H1 (cell line): Measurements from ENCODE around the gene ASB1. TPM values are rescaled to one million over a fixed set of nuclear protein-coding genes. Genes with fewer than 3 reads are reported as not detected.

Experiments
- CTCF ChIA-PET: fragments of 300-600 bp; sonication (Branson Sonifier 250); formaldehyde crosslinking; loops from one replicate; lab custom pipeline; 2021; ENCODE audit not compliant: partially characterized antibody; lab: Charles Lee
- POLR2A ChIA-PET: fragments of 300-600 bp; sonication (Branson Sonifier 250); formaldehyde crosslinking; loops from one replicate; lab custom pipeline; 2021; ENCODE audit warnings: inconsistent platforms; ENCODE audit not compliant: partially characterized antibody; lab: Charles Lee
- DNase-seq, 2 experiments: peaks; one replicate each; pipeline versions ENCODE4 v3.0.0 to v3.0.0-alpha.2; 2010 to 2022; ENCODE audit warnings: low spot score in 2 of 2, low read depth in 1 of 2, mixed read lengths in 1 of 2
- FAIRE-seq: peaks from 2 replicates; lab custom pipeline; 2011; peaks lifted over from hg19 to GRCh38; lab: Jason Lieb, UNC
- H2AFZ ChIP-seq: 2 replicates; pipeline ENCODE4 v1.8.1; 2012; ENCODE audit warnings: low read length, inconsistent platforms
- H2AK5ac ChIP-seq: 2 replicates; pipeline ENCODE4 v1.6.1; 2013; ENCODE audit warnings: low read depth, low read length
- H2BK120ac ChIP-seq: replicated peaks from 2 replicates; pipeline ENCODE3; 2013; ENCODE audit warnings: low read depth, low read length, inconsistent platforms
- H2BK12ac ChIP-seq: 2 replicates; pipeline ENCODE4 v1.6.1; 2013; ENCODE audit warnings: low read depth, low read length
- H2BK15ac ChIP-seq: 2 replicates; pipeline ENCODE4 v1.6.1; 2013; ENCODE audit warnings: low read length
- H2BK20ac ChIP-seq: 2 replicates; pipeline ENCODE4 v1.6.1; 2013; ENCODE audit warnings: low read length
- H2BK5ac ChIP-seq: 2 replicates; pipeline ENCODE4 v1.6.1; 2013; ENCODE audit warnings: low read depth, low read length
- H3K14ac ChIP-seq: 2 replicates; pipeline ENCODE4 v1.6.1; 2013; ENCODE audit warnings: inconsistent platforms; ENCODE audit not compliant: insufficient read length
- H3K18ac ChIP-seq: 2 replicates; pipeline ENCODE4 v1.6.1; 2013; ENCODE audit warnings: low read length; ENCODE audit errors: extremely low read depth
- H3K23ac ChIP-seq: 2 replicates; pipeline ENCODE4 v1.6.1; 2013; ENCODE audit warnings: inconsistent platforms; ENCODE audit not compliant: insufficient read length
- H3K23me2 ChIP-seq: 2 replicates; pipeline ENCODE4 v1.6.1; 2013; ENCODE audit warnings: low read depth, low read length
- H3K27ac ChIP-seq: 2 replicates; pipeline ENCODE4 v1.6.1; 2011; ENCODE audit warnings: low read depth, low read length, inconsistent platforms
- H3K27me3 ChIP-seq, 4 experiments: replicated peaks in 1 of 4; 1 replicate in 1 of 4; 2 replicates in 3 of 4; pipeline versions ENCODE4 v1.6.1 to v1.8.1; 2011 to 2013; ENCODE audit warnings: low read length in 3 of 4, mild to moderate bottlenecking in 3 of 4, inconsistent platforms in 2 of 4, mixed read lengths in 2 of 4, moderate library complexity in 1 of 4; ENCODE audit not compliant: control insufficient read depth in 3 of 4, insufficient read depth in 3 of 4; ENCODE audit errors: extremely low read depth in 1 of 4
- H3K36me3 ChIP-seq, 4 experiments: 2 replicates each; pipeline versions ENCODE4 v1.6.1 to v1.8.1; 2011 to 2013; ENCODE audit warnings: mild to moderate bottlenecking in 4 of 4, low read length in 3 of 4, moderate library complexity in 2 of 4, control low read depth in 1 of 4, inconsistent platforms in 1 of 4; ENCODE audit not compliant: insufficient read depth in 4 of 4, control insufficient read depth in 2 of 4
- H3K4ac ChIP-seq: replicated peaks from 2 replicates; pipeline ENCODE3; 2013; ENCODE audit warnings: low read length, low read depth, mixed read lengths, inconsistent platforms; ENCODE audit not compliant: insufficient read length
- H3K4me1 ChIP-seq, 4 experiments: replicated peaks in 1 of 4; 1 replicate in 1 of 4; 2 replicates in 3 of 4; pipeline versions ENCODE4 v1.6.1 to v1.8.1; 2011 to 2013; ENCODE audit warnings: low read length in 3 of 4, inconsistent platforms in 2 of 4, mixed read lengths in 1 of 4; ENCODE audit not compliant: insufficient read depth in 4 of 4, control insufficient read depth in 3 of 4
- H3K4me2 ChIP-seq, 2 experiments: 2 replicates each; pipeline versions ENCODE4 v1.6.1 to v1.8.1; 2011 to 2013; ENCODE audit warnings: low read depth in 2 of 2, low read length in 2 of 2, control low read depth in 1 of 2, inconsistent platforms in 1 of 2, mild to moderate bottlenecking in 1 of 2; ENCODE audit not compliant: insufficient read depth in 1 of 2
- H3K4me3 ChIP-seq, 4 experiments: fragments of 200-600, 300-600 bp in 1 of 4; sonication (generic), shearing (Covaris generic), sonication (Bioruptor Twin) in 1 of 4; 2 replicates each; pipeline versions ENCODE4 v1.5.1 to v1.8.1; 2011 to 2016; ENCODE audit warnings: low read length in 4 of 4, low read depth in 3 of 4, control low read depth in 2 of 4, inconsistent platforms in 2 of 4, mild to moderate bottlenecking in 2 of 4, mixed read lengths in 1 of 4, moderate library complexity in 1 of 4; ENCODE audit not compliant: insufficient read depth in 2 of 4; ENCODE audit errors: extremely low read depth in 1 of 4
- H3K56ac ChIP-seq: replicated peaks from 2 replicates; pipeline ENCODE3; 2013; ENCODE audit warnings: low read depth, mild to moderate bottlenecking, mixed read lengths, low read length, inconsistent platforms; ENCODE audit not compliant: insufficient read length
- H3K79me1 ChIP-seq: 2 replicates; pipeline ENCODE4 v1.6.1; 2013; ENCODE audit warnings: low read depth, low read length, control low read depth
- H3K79me2 ChIP-seq, 2 experiments: 2 replicates each; pipeline versions ENCODE4 v1.6.1 to v1.8.1; 2012 to 2013; ENCODE audit warnings: low read length in 2 of 2, mild to moderate bottlenecking in 2 of 2, inconsistent platforms in 1 of 2; ENCODE audit not compliant: insufficient read depth in 2 of 2, control insufficient read depth in 1 of 2
- H3K9ac ChIP-seq, 4 experiments: replicated peaks in 1 of 4; 1 replicate in 1 of 4; 2 replicates in 3 of 4; pipeline versions ENCODE4 v1.6.1 to v1.8.1; 2011 to 2013; ENCODE audit warnings: low read depth in 3 of 4, low read length in 3 of 4, control low read depth in 2 of 4, mild to moderate bottlenecking in 2 of 4, moderate library complexity in 2 of 4, inconsistent platforms in 1 of 4; ENCODE audit errors: extremely low read depth in 1 of 4
- H3K9me3 ChIP-seq, 2 experiments: 2 replicates each; pipeline versions ENCODE4 v1.6.1 to v1.8.1; 2012 to 2013; ENCODE audit warnings: mild to moderate bottlenecking in 2 of 2, moderate library complexity in 2 of 2, control low read depth in 1 of 2, inconsistent platforms in 1 of 2, low read depth in 1 of 2, low read length in 1 of 2, mixed read lengths in 1 of 2; ENCODE audit not compliant: insufficient read depth in 2 of 2
- H4K20me1 ChIP-seq, 2 experiments: replicated peaks in 1 of 2; 2 replicates each; pipeline versions ENCODE3 to v1.8.1; 2011 to 2013; ENCODE audit warnings: inconsistent platforms in 2 of 2, low read length in 2 of 2, mild to moderate bottlenecking in 1 of 2; ENCODE audit not compliant: insufficient read depth in 2 of 2, control insufficient read depth in 1 of 2
- H4K5ac ChIP-seq: 2 replicates; pipeline ENCODE4 v1.6.1; 2013; ENCODE audit warnings: low read length, low read depth, mixed read lengths, inconsistent platforms; ENCODE audit not compliant: insufficient read length
- H4K8ac ChIP-seq: 2 replicates; pipeline ENCODE4 v1.8.0; 2013; ENCODE audit warnings: mild to moderate bottlenecking, moderate library complexity, low read length, inconsistent platforms; ENCODE audit not compliant: insufficient read depth; ENCODE audit errors: extremely low read depth
- H4K91ac ChIP-seq: replicated peaks from 2 replicates; pipeline ENCODE3; 2013; ENCODE audit warnings: low read length, mixed read lengths, inconsistent platforms; ENCODE audit not compliant: insufficient read length
- ATF2 ChIP-seq: IDR thresholded peaks from 2 replicates; pipeline ENCODE4 v1.6.1; 2012; ENCODE audit warnings: low read length, inconsistent platforms
- CBX5 ChIP-seq: fragments of 300-800, 300-1000 bp; sonication (generic); IDR thresholded peaks from 2 replicates; pipeline ENCODE4 v1.7.1; 2016; ENCODE audit warnings: antibody characterized with exemption, low read length, low read depth
- E2F6 ChIP-seq: IDR thresholded peaks from 2 replicates; pipeline ENCODE4 v1.6.1; 2012; ENCODE audit warnings: inconsistent platforms
- POU5F1 ChIP-seq: IDR thresholded peaks from 2 replicates; pipeline ENCODE4 v1.6.1; 2011; ENCODE audit warnings: low read depth, mild to moderate bottlenecking, low read length, moderate library complexity
- SAP30 ChIP-seq: fragments of 300-600 bp; sonication (generic); IDR thresholded peaks from 2 replicates; pipeline ENCODE4 v1.7.1; 2012; ENCODE audit warnings: low read length, moderate library complexity, mild to moderate bottlenecking, inconsistent platforms; ENCODE audit not compliant: insufficient read depth, insufficient replicate concordance
- SUZ12 ChIP-seq: fragments of 200-600 bp; sonication (generic); IDR thresholded peaks from 2 replicates; pipeline ENCODE4 v1.6.1; 2012; ENCODE audit warnings: mild to moderate bottlenecking, inconsistent platforms, low read length, moderate library complexity, mixed read lengths
- YY1 ChIP-seq: IDR thresholded peaks from 2 replicates; pipeline ENCODE4 v1.6.1; 2011; ENCODE audit warnings: low read depth, mild to moderate bottlenecking, low read length
- WGBS, 2 experiments: shearing (Covaris generic) in 1 of 2; methylation state at CpG; one replicate each; pipeline versions ENCODE4 v1.1.6 to v1.1.7; 2013 to 2015; ENCODE audit warnings: low lambda C conversion rate in 2 of 2, mixed read lengths in 2 of 2, inconsistent platforms in 1 of 2, low coverage in 1 of 2, missing lambda C conversion rate in 1 of 2; ENCODE audit not compliant: insufficient replicate concordance in 2 of 2, insufficient coverage in 1 of 2, insufficient read length in 1 of 2; ENCODE audit errors: extremely low coverage in 1 of 2, missing lambda C conversion rate in 1 of 2; 5-methylcytosine and 5-hydroxymethylcytosine counted together
- polyA plus RNA-seq, 7 experiments: library from polyadenylated mRNA; depleted of rRNA in 3 of 7; stranded (reverse) in 5 of 7; unstranded in 2 of 7; fragments of >200 nt in 5 of 7; fragments of 200-250 nt in 2 of 7; gene quantifications; 1 replicate in 5 of 7; 2 replicates in 1 of 7; 4 replicates in 1 of 7; pipeline versions ENCODE4 v1.2.1 to v1.2.3, GENCODE V29; 2011 to 2013; ENCODE audit warnings: missing spikeins in 2 of 7, mixed read lengths in 2 of 7
- total RNA-seq: library from RNA; stranded (reverse); fragmentation: NEBNext Ultra II Directional; extraction: Animal tissue kit (Norgen Biotek cat#: 25700); gene quantifications from 2 replicates; pipeline ENCODE4 v1.2.1, GENCODE V29; 2021
- TF ChIP-seq, protein P1 (sequence below): IDR thresholded peaks from 2 replicates; pipeline ENCODE4 v1.6.1; 2011; ENCODE audit warnings: low read length, improper control_type of control experiment

The ASB1 gene
- total and polyA plus RNA-seq, 2 of the 8 experiments (the other 6 are each of a cell fraction or from before 2014, with no cell fraction given): 24.1 to 36.0 TPM

- H3K18ac ChIP-seq: no peak overlapping the region
- H4K8ac ChIP-seq: no peak overlapping the region
- H3K79me2 ChIP-seq: no peaks in the 10 kb centered on the region
- no peak overlapping the region for H2BK5ac ChIP-seq
- no peak overlapping the region for H3K4me3 ChIP-seq
- H3K14ac ChIP-seq: no peak overlapping the region
- no peak overlapping the region for H4K91ac ChIP-seq
- no peak overlapping the region for H3K4ac ChIP-seq
- no peak overlapping the region for H2BK120ac ChIP-seq
- no peak overlapping the region for H3K23ac ChIP-seq
- no peak overlapping the region for H2AK5ac ChIP-seq
- FAIRE-seq: no peak
- 84% methylated on average over 2 of the region's 2 CpGs; no CpG with 5 or more reads in 1 of the 2 experiments for WGBS, 2 experiments
- H2BK12ac ChIP-seq: no peak overlapping the region
- ChIA-PET POLR2A (interaction anchor here (1.0 kb wide), 1 partner anchor 14 kb away, joined by 4 read pairs; no protein-coding TSS in a partner anchor), CTCF (no interaction called here)
- H3K23me2 ChIP-seq: no peaks in the 10 kb centered on the region
- H3K9me3 ChIP-seq: no peaks in the 10 kb centered on the region
- H2AFZ ChIP-seq: no peak overlapping the region
- H4K5ac ChIP-seq: no peak overlapping the region
- H3K56ac ChIP-seq: no peak overlapping the region
- no peak overlapping the region for H2BK20ac ChIP-seq
- peaks cover 0 to 22% (median 18%) of the 10 kb centered on the region in 4 experiments; a peak in 6 of 7 replicates for H3K4me1 ChIP-seq
- H3K9ac ChIP-seq: no peak overlapping the region
- H2BK15ac ChIP-seq: no peak overlapping the region
- H3K79me1 ChIP-seq: no peaks in the 10 kb centered on the region
- H3K4me2 ChIP-seq: no peak overlapping the region
- TF ChIP-seq YY1 (no peak), CBX5 (no peak), SUZ12 (no peak), E2F6 (no peak), SAP30 (no peak), ATF2 (no peak), POU5F1 (no peak)
- TF ChIP-seq, protein P1, sequence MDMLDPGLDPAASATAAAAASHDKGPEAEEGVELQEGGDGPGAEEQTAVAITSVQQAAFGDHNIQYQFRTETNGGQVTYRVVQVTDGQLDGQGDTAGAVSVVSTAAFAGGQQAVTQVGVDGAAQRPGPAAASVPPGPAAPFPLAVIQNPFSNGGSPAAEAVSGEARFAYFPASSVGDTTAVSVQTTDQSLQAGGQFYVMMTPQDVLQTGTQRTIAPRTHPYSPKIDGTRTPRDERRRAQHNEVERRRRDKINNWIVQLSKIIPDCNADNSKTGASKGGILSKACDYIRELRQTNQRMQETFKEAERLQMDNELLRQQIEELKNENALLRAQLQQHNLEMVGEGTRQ: no peak
- H3K27me3 ChIP-seq: no peaks in the 10 kb centered on the region
- H4K20me1 ChIP-seq: no peaks in the 10 kb centered on the region
- no peak for DNase-seq
- no peak overlapping the region for H3K27ac ChIP-seq
- H3K36me3 ChIP-seq: no peaks in the 10 kb centered on the region
Measured at GRCh38 chr2:238418999-238419546, 7.7 kb upstream of the ASB1 start.
